GM19395 (cell line): ENCODE measurements around the gene IQCF6.
"Not testable (repeated sequence)": the region's sequence is repeated elsewhere in the genome, so short reads cannot be mapped to it uniquely, and the experiment has no call there.

Experiments used
- ATAC-seq: cut with Tn5 transposase; IDR thresholded peaks from one replicate; pipeline ENCODE4 v1.9.1; 2021; ENCODE audit warnings: mild to moderate bottlenecking, moderate library complexity; ENCODE audit not compliant: unreplicated experiment

The IQCF6 gene

DNA sequence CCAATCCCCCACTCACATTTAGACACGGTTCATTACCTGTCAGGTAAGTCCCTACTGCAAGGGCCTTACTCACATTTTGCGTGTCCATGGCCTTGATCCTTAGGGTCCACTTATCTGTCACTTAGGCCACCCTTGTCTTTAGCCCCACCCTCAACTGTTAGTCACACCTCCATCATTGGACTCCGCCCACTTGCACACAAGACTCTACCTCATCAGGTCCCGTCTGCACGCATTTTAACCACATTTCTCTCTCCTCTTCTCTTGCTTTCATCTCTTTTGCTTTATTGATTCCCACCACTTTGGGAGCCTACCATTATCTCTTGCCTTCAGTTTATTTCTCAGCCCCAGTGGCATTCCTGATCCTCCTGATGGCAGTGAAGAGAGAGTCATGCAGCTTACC is at the start of gene IQCF6:
Gene IQCF6 (minus strand): TSS at position 101 of the 400 bp plus-strand sequence. CDS start 13 bp downstream, at position 88.
- no peak for ATAC-seq

DNA sequence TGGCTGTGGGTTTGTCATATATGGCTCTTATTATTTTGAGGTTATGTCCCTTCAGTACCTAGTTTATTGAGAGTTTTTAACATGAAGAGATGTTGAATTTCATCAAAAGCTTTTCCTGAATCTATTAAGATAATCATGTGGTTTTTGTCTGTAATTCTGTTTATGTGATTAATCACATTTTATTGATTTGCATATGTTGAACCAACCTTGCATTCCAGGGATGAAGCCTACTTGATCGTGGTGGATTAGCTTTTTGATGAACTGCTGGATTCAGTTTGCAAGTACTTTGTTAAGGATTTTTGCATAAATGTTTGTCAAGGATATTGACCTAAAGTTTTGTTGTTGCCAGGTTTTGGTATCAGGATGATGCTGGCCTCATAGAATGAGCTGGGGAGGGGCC is 49.3 kb upstream of the IQCF6 start:
- no peak for ATAC-seq

DNA sequence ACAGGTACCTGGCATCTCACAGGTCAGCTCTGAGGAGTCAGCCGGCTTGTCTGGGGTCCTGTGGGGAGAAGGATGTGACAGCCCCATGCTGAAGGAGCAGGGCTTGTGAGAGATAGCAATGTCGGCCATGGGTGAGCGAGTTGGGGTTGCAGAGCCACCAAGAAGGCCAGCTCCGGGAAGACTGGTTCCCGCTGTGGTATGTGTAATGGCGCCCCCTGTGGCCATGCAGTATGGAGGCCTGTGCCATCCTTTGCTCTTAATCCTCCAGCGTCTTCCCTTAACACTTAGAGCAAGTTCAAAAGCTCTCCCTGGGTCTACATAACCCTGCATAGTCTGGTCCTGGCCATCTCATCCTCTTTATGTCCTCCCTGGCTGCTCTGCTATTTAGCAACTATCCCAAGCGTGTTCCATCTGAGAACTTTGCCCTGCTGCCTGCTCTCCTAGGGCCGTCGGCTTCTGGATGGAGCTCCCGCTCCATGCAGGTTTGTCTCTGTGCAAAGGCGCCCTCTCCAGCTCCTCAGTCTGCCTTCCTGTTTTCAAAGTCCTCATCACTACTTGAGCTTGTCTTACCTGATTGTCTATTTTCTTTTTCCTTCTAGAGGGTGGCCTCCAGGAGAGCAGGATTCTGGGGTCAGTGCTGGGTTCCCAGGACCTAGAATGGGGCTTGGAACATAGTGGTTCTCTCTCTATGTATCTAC is 40.8 kb upstream of the IQCF6 start:
- ATAC-seq: no peak

DNA sequence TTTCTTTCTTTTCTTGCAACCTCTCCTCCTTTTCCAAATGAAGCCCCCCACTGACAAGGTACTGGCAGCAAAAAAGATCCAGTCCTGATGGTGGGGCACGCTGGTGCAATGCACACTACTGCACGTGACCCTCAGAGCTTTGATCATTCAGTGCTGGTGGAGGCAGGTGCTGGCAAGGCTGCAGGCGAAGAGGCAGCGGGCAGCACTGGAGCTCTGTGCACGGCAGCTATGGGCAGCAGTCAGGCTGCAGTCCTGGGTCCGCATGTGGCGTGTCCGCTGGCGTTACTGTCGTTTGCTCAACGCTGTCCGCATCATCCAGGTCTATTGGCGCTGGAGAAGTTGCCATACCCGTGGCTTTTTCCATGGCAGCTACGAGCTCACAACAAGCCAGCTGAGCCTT is 40.1 kb upstream of the IQCF6 start:
- no peak for ATAC-seq

DNA sequence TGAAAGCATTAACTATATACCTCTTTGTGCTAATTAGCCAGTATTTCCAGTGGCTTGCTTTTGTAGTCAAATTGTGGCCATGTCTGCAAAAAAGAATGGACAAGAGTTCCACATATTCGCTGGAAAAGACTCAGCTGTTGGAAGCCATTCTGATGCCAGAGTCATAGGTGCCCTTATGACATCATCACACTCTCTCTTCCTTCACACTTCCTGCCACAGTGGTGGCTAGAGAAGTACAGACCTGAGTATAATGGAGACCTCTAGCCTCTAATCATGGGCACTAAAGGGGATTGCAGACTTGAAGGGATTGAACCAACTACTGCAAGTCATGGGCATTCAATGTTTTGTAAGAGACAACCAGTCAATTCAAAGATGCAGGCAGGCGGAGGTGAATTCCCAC is 38.3 kb upstream of the IQCF6 start:
- ATAC-seq: no peak

DNA sequence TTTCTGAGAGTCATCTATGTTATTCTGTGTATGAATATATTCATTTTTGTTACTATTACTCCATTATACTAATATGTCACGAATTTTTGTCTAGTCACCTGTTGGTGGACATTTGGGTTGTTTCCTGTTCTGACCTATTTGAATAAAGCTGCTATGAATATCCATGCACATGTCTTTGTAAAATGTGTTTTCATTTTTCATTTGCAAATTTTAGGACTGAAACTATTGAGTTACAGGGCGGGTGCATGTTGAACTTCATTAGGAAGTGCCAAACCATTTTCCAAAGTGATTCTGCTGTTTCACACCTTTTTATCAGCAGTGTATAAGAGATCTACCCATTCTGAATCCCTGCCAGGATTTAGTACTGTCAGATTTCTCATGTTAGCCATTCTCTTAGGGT is 37.7 kb upstream of the IQCF6 start:
- no peak for ATAC-seq

DNA sequence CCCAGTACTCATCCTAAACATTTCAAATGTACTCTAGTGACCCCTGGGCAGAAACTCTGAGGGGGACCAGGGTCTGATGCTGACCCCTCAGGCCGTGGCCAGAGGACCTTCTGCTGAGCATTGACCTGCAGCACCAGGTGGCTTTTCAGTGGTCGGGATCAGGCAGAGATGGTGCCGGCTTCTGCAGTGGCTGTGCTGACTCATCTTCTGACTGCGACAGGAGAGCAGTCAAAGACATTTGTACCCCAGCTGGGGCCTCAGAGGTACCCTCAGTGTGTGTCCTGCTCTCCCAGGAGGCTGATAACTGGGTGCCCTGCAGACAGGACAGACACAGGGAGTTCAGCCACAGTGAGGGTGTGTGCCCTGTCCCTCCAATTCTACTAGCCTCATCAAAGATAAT is 36.6 kb upstream of the IQCF6 start:
- no peak for ATAC-seq

DNA sequence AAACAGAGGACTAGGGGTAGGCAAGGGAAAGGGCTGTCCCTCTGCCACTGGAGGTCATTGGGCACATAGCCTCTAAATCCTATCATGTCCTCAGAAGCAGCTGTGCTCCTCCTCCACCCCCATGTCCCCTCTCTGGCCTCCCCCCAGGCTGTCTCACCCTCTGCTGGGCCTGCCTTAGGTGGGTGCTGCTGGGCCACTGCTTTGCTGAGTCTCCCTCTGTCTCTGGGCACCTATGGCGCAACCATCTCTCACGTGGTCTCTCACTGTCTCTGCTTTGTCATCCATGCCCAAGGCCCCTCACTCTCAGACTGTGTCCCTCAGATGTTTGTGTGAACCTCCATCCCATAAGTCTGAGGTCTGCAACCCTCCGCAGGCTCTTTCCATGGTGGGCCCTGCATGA is 35.0 kb upstream of the IQCF6 start:
- ATAC-seq: no peak

DNA sequence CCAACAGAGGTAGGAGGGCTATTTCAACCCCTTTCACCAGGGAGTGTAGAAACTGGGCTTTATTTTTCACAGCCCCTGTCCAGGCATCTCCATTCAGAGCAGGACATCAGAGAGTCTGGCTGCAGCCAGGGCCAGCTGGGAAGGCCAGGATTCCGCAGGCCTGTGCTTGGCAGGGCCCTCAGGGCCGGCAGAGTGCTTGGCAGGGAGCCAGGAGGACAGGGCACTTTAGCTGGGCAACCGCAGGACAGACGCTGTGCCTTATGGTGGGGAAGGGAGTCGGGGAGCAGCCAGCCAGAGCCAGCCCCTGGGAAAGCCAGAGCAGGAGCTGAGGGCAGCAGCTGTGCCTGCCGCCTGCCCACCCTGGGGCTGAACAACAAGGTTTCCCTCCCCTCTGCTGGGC is 34.5 kb upstream of the IQCF6 start:
- ATAC-seq: no peak

DNA sequence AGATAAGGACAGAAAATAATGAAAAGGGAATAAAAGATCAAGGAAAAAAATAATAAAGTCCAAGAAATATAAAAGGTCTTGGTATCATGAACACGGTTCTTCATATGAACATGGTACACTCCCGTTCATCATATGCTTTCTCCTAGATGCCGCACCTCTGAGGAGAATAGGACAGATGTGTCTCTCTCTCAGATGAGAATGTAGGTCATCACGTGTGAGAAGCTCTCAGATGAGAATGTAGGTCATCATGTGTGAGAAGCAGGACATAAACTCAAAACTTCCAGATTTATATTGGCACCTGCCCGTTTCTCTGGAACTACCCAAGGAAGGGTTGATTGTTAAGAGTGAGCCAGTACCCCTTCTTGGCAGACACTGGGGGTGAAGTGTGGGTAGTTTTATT is 29.9 kb upstream of the IQCF6 start:
- ATAC-seq: no peak

DNA sequence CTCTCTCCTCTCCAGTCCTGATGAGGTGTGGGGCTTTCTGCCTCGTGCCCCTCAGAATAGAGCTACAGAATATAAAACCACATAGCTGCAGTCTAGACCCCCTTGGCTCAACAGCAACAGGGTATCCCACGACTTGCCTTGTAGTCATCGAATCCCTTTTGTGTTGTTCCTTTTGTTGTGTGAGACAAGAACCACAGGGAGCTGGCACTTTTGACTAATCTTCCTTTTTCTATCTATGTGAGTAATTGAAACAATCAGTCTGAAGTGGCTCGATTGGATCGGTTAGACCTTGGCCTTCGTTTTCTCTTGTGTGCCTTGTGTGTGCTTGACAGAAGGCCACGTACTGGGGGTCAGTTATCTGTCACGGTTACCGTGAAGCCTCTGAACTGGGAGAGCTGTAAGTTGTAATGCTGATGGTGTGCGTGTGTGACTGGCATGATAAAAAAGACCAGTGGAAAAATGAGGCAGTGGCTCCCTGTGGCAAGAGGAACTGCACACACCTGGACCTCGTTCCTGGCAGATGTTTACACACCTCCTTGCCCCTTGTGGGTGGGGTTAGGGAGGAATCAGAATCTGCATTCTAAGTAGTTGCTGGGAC is 23.2 kb upstream of the IQCF6 start:
- no peak for ATAC-seq

DNA sequence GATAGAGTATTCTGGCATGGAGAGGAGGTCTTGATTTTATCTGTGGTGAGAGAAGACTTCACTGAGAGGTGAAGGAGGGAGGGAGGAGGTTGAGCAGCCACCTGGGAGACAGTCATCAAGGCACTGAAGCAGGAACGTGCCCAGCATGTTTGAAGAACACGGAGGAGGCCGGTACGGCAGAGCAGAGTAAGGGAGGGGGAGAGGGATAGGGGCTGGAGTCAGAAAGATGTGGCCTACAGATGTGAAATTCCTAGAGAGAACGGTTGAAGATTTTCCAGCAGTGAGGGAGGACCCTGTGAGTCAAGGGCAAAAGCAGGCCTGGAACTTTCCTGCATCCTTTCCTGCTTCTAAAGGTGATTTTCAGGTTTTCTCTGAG is 21.7 kb upstream of the IQCF6 start:
- ATAC-seq: no peak

DNA sequence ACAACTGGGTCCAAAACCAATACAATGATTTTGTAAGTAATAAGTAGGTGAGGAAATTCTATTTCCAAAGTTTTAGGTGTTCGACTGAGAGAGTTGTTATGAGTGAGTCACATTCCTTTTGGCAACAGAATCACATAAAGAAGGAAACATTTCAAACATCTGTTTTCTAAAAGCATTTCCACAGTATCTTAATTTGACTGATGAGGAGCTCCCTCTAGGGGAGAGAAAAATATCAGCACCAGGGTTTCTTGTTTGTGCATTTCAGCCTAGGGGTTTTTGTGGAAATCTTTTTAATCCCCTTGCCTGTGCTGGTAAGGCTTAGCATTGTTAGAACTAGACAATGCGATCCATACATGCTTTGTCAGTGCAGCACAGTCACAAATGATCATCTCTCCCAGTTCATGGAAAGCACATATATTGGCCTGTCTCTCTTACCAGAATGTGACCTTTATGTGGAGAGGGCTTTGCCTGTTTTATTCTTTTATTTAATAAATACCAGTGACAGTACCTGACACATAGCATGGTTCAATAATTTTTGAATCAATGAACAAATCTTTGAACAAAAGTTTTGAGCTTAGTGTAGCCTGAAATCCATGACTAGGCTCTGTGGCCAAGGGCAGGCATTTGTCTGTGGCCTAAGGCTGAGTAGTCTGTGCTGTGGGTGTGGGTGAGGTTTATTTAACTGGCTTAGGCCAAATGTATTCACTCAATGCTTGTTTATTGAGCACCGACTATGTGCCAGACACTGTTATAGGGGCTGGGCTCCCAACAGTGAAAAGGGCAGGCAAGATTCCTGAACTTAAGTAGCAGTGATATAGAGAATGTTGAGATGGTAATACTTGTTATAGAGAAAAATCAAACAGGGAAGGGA is 21.1 kb upstream of the IQCF6 start:
- ATAC-seq: no peak

DNA sequence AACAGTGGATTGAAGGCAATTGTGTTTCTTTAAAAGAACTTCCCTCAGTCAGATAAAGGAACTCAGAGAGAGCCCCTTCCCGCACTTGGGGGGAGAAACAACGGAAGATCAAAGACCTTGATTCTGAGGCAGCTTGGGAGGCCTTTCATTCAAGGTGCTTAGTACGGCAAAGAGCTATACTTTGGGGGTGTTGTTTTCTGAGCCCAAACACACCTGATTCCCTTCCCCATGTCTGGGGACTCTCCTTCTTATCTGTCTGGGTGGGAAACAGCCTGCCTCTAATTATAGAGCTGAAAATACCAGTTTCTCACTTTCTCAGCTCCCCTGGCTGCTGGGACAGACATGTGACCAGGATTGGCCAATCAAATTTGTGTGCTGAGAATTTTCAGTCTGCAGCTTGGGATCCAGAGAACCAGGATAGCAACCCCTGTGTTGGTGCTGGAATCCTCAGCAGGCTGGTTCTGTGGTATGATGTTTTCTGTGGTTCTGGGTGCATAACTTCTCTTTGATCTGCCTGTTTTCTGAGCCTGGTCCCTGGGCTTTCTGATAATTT is 19.4 kb upstream of the IQCF6 start:
- no peak for ATAC-seq

DNA sequence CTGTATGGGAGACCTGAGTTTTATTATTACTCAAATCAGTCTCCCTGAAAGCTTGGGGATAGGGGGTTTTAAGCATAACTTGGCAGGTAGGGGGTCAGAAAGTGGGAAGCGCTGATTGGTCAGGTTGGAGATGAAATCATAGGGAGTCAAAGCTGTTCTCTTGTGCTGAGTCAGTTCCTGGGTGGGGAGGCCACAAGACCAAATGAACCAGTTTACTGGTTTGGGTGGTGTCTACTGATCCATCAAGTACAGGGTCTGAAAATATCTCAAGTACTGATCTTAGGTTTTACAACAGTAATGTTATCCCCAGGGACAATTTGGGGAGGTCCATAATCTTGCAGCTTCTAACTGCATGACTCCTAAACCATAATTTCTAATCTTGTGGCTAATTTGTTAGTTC is 17.8 kb upstream of the IQCF6 start:
- ATAC-seq: no peak

DNA sequence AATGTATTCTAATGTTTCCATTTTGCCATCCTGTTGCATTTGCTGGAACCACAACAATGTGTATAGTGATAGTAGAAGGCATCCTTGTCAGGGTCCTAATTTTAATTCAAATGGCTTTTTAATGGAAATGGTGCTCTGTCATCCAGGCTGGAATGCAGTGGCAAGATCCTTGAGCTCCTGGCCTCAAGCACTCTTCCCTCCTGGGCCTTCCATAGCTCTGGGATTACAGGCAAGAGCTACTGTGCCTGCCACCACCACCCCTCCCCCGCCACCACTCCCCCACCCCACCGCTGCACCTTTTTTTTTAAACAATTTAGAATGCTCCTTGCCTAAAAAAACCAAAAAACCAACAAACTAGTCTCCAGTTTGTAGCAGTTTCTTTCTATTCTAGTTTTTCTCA is 15.2 kb upstream of the IQCF6 start:
- no peak for ATAC-seq

DNA sequence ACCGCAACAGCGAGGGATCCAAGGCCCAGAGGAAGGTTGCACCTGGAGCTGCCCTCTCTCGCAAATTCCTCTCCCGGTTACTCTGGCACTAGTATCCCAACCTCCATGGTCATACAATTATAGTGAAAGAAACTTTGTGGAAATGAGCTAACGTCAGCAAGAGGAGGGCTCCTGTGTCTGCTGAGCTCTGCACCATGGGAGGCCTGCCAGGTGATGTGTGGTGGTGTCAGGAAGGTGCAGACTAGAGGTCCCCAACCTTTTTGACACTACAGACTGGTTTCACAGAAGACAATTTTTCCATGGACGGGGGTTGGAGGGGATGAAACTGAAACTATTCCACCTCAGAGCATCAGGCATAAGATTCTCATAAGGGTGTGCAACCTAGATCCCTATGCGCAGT is 13.2 kb upstream of the IQCF6 start:
- ATAC-seq: no peak

DNA sequence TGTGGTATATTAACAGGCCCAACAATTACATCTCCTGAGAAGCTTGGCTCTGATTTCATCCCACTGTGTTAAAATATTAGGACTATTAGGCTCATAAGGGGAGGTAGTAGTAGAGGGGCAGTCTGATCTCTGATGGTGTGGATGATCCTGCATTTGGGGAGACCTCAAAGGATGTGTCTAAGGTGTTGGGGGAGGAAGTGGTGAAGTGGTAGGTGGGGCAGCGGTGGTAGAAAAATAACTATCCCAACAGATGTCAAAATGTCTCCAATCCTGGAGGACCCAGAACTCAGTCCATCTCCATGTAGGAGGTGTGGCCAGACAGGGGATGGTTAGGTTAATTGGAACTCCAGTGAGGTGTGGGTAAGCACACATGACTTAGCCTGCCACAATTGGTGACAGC is 10.4 kb upstream of the IQCF6 start:
- no peak for ATAC-seq

DNA sequence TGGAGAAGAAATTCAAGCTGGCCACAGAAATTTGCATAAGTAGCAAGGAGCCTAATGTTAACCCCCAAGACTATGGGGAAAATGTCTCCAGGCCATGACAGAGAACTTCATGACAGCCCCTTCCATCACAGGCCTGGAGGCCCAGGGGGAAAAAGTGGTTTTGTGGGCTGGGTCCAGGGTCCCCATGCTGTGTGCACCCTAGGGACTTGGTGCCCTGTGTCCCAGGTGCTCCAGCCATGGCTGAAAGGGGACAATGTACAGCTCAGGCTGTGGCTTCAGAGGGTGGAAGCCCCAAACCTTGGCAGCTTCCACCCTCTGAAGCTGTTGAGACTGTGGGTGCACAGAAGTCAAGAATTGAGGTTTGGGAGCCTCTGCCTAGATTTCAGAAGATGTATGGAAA is 8.5 kb upstream of the IQCF6 start:
- not testable (repeated sequence) for ATAC-seq

DNA sequence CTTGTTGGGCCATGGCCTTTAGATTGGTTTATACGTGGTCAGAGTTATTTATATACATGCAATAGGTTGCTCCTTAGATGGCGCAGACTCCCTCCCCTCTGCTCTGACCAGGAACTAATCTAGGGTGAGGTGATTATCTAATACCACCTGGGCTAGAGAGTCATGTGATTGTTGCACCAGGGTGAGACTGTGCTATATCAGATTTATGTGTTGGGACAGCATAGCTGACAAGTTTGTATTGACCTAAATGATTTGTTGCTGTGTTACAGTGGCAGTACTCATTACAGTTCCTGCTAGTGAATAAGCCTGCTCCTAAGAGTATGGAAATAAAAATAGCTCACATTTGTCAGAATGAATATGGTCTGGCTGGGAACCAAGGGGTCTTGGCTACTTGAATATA is 7.2 kb upstream of the IQCF6 start:
- ATAC-seq: no peak

DNA sequence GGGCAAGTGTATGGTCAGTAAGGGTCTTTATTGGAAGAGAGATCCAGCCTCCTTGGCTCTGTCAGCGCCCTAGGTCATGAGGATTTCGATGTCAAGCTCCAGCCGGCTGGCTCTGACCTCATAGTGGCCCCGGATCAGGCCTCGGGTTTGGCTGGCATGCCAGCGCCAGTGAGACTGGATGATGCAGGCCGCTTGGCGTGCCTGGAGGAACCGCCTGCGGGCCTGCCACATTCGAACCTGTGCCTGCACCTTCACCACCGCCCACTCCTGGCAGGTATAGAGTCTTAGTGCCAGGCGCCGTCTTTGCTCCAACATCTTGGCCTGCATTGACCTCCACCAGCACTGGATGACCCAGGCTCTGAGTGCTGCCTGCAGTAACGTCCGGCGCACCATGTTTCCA is 483 bp downstream of the IQCF6 start:
- ATAC-seq: no peak

DNA sequence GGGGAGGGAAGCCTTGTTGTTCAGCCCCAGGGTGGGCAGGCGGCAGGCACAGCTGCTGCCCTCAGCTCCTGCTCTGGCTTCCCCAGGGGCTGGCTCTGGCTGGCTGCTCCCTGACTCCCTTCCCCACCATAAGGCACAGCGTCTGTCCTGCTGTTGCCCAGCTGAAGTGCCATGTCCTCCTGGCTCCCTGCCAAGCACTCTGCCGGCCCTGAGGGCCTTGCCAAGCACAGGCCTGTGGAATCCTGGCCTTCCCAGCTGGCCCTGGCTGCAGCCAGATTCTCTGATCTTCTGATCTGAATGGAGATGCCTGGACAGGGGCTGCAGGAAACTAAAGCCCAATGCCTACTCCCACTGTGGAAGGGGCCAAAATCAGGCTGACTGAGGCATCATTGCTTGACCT is 1.1 kb downstream of the IQCF6 start:
- ATAC-seq: no peak
